B cell (primary cell): ENCODE data around the gene PHACTR3.

ENCODE experiments used
- EZH2 ChIP-seq: IDR thresholded peaks from 2 replicates; pipeline ENCODE4 v1.6.1; 2012; ENCODE audit warnings: borderline replicate concordance, low read depth, mild to moderate bottlenecking, moderate library complexity, low read length; ENCODE audit not compliant: insufficient read depth, poor library complexity, severe bottlenecking
- TF ChIP-seq, protein P1 (sequence below): fragments of 200-600 bp; IDR thresholded peaks from one replicate; pipeline ENCODE4 v1.8.0; 2022; ENCODE audit warnings: antibody characterized with exemption, mild to moderate bottlenecking

DNA sequence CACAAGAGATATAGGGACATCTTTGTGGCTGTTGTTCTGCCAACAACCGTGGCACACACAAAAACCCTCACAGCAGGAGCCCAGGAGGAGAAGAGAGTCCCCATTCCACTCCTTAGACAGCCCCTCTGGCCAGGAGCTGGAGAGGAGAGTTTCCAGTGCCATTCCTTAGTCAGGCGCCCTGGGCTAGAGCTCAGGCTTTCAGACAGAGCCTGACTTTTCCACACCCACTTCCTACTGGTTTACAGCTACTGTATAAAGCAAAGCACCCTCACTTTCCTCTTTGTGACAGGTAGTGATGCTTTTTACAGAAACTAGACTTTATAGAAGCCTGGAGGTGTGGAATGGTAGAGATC, 183.2 kb downstream of the PHACTR3 start:
- TF ChIP-seq, protein P1, sequence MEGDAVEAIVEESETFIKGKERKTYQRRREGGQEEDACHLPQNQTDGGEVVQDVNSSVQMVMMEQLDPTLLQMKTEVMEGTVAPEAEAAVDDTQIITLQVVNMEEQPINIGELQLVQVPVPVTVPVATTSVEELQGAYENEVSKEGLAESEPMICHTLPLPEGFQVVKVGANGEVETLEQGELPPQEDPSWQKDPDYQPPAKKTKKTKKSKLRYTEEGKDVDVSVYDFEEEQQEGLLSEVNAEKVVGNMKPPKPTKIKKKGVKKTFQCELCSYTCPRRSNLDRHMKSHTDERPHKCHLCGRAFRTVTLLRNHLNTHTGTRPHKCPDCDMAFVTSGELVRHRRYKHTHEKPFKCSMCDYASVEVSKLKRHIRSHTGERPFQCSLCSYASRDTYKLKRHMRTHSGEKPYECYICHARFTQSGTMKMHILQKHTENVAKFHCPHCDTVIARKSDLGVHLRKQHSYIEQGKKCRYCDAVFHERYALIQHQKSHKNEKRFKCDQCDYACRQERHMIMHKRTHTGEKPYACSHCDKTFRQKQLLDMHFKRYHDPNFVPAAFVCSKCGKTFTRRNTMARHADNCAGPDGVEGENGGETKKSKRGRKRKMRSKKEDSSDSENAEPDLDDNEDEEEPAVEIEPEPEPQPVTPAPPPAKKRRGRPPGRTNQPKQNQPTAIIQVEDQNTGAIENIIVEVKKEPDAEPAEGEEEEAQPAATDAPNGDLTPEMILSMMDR, result no peak
- TF ChIP-seq EZH2, result no peak
